Suprapubic skin (tissue), 4 donors: ENCODE data around the gene LRMDA.

ENCODE experiments used
- CTCF ChIP-seq, 2 donors: fragments of 200-600 bp in 1 of 2; fragments of 450-650 bp in 1 of 2; sonication (generic) in 1 of 2; IDR thresholded peaks; one replicate each; pipeline ENCODE4 v1.5.1; 2016 to 2019; ENCODE audit warnings: antibody characterized with exemption in 2 of 2, mild to moderate bottlenecking in 1 of 2, moderate library complexity in 1 of 2
- POLR2A ChIP-seq, 2 donors: fragments of 450-650 bp; IDR thresholded peaks; one replicate each; pipeline ENCODE4 v1.6.1; 2017; ENCODE audit warnings: antibody characterized with exemption in 2 of 2, mild to moderate bottlenecking in 2 of 2, moderate library complexity in 2 of 2
- POLR2AphosphoS5 ChIP-seq, 3 donors: sonication (generic); formaldehyde crosslinking; IDR thresholded peaks; one replicate each; pipeline ENCODE4 v1.6.1; 2017; ENCODE audit warnings: antibody characterized with exemption in 3 of 3

GRCh38 chr10:75417522-75417927 is 13.9 kb upstream of the LRMDA start:
- TF ChIP-seq POLR2A (IDR thresholded peaks at IDR 0.05) (no peak), CTCF (IDR thresholded peaks at IDR 0.05) (no peak), POLR2AphosphoS5 (IDR thresholded peaks at IDR 0.05) (no peak)
